SK-N-SH (cell line): ENCODE results near the gene ADGB. TPM values are rescaled to one million over a fixed set of nuclear protein-coding genes. Genes with fewer than 3 reads are reported as not detected.

ENCODE experiments used
- CTCF ChIA-PET: fragments of 300-600, 350-600 bp; formaldehyde crosslinking; extraction: SDS; loops from one replicate; lab custom pipeline; 2021; lab: Yijun Ruan, JAX
- POLR2A ChIA-PET: fragments of 350-600 bp; sonication (Branson Sonifier 250); formaldehyde crosslinking; extraction: SDS; loops from one replicate; lab custom pipeline; 2020; ENCODE audit warnings: antibody characterized with exemption, inconsistent platforms; lab: Yijun Ruan, JAX
- DNase-seq: peaks from one replicate; pipeline ENCODE4 v3.0.0; 2012
- H2AFZ ChIP-seq: fragments of 200-600 bp; sonication (generic); 2 replicates; pipeline ENCODE4 v1.8.1; 2016; ENCODE audit warnings: antibody characterized with exemption, mild to moderate bottlenecking, low read depth
- H3F3A ChIP-seq: fragments of 200-600 bp; sonication (generic); replicated peaks from 2 replicates; pipeline ENCODE3; 2016; ENCODE audit warnings: antibody characterized with exemption, mild to moderate bottlenecking; ENCODE audit not compliant: insufficient read depth
- H3K27ac ChIP-seq, 2 experiments: fragments of 200-500 bp in 1 of 2; fragments of 200-600 bp in 1 of 2; sonication (Bioruptor generic) in 1 of 2; sonication (generic), shearing (Covaris generic) in 1 of 2; 2 replicates each; pipeline versions ENCODE4 v1.5.1 to v1.6.1; 2014 to 2016; ENCODE audit warnings: low read depth in 2 of 2, inconsistent platforms in 1 of 2, low read length in 1 of 2, mild to moderate bottlenecking in 1 of 2, mixed read lengths in 1 of 2
- H3K27me3 ChIP-seq: fragments of 200-600 bp; sonication (generic), shearing (Covaris generic); 2 replicates; pipeline ENCODE4 v1.6.1; 2016; ENCODE audit warnings: mixed run types; ENCODE audit not compliant: insufficient read depth
- H3K36me3 ChIP-seq, 2 experiments: fragments of 200-500 bp in 1 of 2; fragments of 200-600 bp in 1 of 2; sonication (Bioruptor generic) in 1 of 2; sonication (generic) in 1 of 2; replicated peaks in 1 of 2; 2 replicates each; pipeline versions ENCODE3 to v1.5.1; 2014 to 2016; ENCODE audit warnings: low read length in 1 of 2, mild to moderate bottlenecking in 1 of 2; ENCODE audit not compliant: insufficient read depth in 2 of 2, control insufficient read depth in 1 of 2
- H3K4me1 ChIP-seq, 2 experiments: fragments of 200-500 bp in 1 of 2; fragments of 200-600 bp in 1 of 2; sonication (Bioruptor generic) in 1 of 2; sonication (generic), shearing (Covaris generic) in 1 of 2; 2 replicates each; pipeline versions ENCODE4 v1.5.1 to v1.6.1; 2014 to 2016; ENCODE audit warnings: low read depth in 1 of 2, low read length in 1 of 2, mixed run types in 1 of 2; ENCODE audit not compliant: insufficient read depth in 2 of 2, control insufficient read depth in 1 of 2
- H3K4me2 ChIP-seq: fragments of 200-600 bp; sonication (generic), shearing (Covaris generic); 2 replicates; pipeline ENCODE4 v1.6.1; 2017; ENCODE audit warnings: mixed run types
- H3K4me3 ChIP-seq, 2 experiments: fragments of 200-500 bp in 1 of 2; fragments of 200-600 bp in 1 of 2; sonication (Bioruptor generic) in 1 of 2; sonication (generic), shearing (Covaris generic) in 1 of 2; 2 replicates each; pipeline versions ENCODE4 v1.5.1 to v1.8.1; 2014 to 2016; ENCODE audit warnings: low read depth in 2 of 2, inconsistent platforms in 1 of 2, low read length in 1 of 2, mild to moderate bottlenecking in 1 of 2, mixed read lengths in 1 of 2, moderate library complexity in 1 of 2
- H3K79me2 ChIP-seq: fragments of 200-600 bp; sonication (generic); 2 replicates; pipeline ENCODE4 v1.8.1; 2017; ENCODE audit warnings: mild to moderate bottlenecking; ENCODE audit not compliant: insufficient read depth
- H3K9ac ChIP-seq: fragments of 200-600 bp; sonication (generic); 2 replicates; pipeline ENCODE4 v1.6.1; 2017; ENCODE audit warnings: mixed run types
- H3K9me2 ChIP-seq: fragments of 200-600 bp; sonication (generic); 2 replicates; pipeline ENCODE4 v1.6.1; 2017; ENCODE audit warnings: mixed run types
- H3K9me3 ChIP-seq: fragments of 200-600 bp; sonication (generic); 2 replicates; pipeline ENCODE4 v1.6.1; 2017; ENCODE audit warnings: mixed run types, mild to moderate bottlenecking, moderate library complexity
- H4K20me1 ChIP-seq: fragments of 200-600 bp; sonication (generic); 2 replicates; pipeline ENCODE4 v1.6.1; 2017; ENCODE audit warnings: mild to moderate bottlenecking, mixed run types; ENCODE audit not compliant: insufficient read depth
- CHD2 ChIP-seq: fragments of 150-350 bp; IDR thresholded peaks from 2 replicates; pipeline ENCODE4 v1.6.1; 2018; ENCODE audit warnings: low read length; ENCODE audit not compliant: partially characterized antibody
- FOXM1 ChIP-seq: IDR thresholded peaks from 2 replicates; pipeline ENCODE4 v1.4.0; 2012; ENCODE audit warnings: low read depth, mild to moderate bottlenecking
- GABPA ChIP-seq: IDR thresholded peaks from 2 replicates; pipeline ENCODE4 v1.4.0; 2012; ENCODE audit warnings: low read depth, mild to moderate bottlenecking
- JUND ChIP-seq: IDR thresholded peaks from 2 replicates; pipeline ENCODE4 v1.4.0; 2012
- MXI1 ChIP-seq: IDR thresholded peaks from 2 replicates; pipeline ENCODE4 v1.6.1; 2012; ENCODE audit warnings: mild to moderate bottlenecking, low read depth, low read length, improper control_type of control experiment
- NRF1 ChIP-seq: IDR thresholded peaks from 2 replicates; pipeline ENCODE4 v1.6.1; 2012; ENCODE audit warnings: low read depth, mild to moderate bottlenecking, low read length
- RFX5 ChIP-seq: IDR thresholded peaks from 2 replicates; pipeline ENCODE4 v1.6.1; 2012; ENCODE audit warnings: mild to moderate bottlenecking, improper control_type of control experiment, low read length
- RXRA ChIP-seq: IDR thresholded peaks from 2 replicates; pipeline ENCODE4 v1.4.0; 2012; ENCODE audit warnings: low read depth, mild to moderate bottlenecking, borderline replicate concordance
- SIN3A ChIP-seq: IDR thresholded peaks from 2 replicates; pipeline ENCODE4 v1.6.1; 2012; ENCODE audit warnings: low read depth, mild to moderate bottlenecking, low read length, moderate library complexity, borderline replicate concordance
- SMC3 ChIP-seq: IDR thresholded peaks from 2 replicates; pipeline ENCODE4 v1.6.1; 2012; ENCODE audit warnings: low read depth, low read length, improper control_type of control experiment
- TAF1 ChIP-seq: IDR thresholded peaks from 2 replicates; pipeline ENCODE4 v1.6.1; 2012; ENCODE audit warnings: low read depth, mild to moderate bottlenecking, low read length, moderate library complexity, borderline replicate concordance
- TCF12 ChIP-seq: IDR thresholded peaks from 2 replicates; pipeline ENCODE4 v1.4.0; 2012
- TEAD4 ChIP-seq: IDR thresholded peaks from 2 replicates; pipeline ENCODE4 v1.4.0; 2012; ENCODE audit warnings: mild to moderate bottlenecking, borderline replicate concordance; ENCODE audit not compliant: insufficient read depth
- YY1 ChIP-seq: IDR thresholded peaks from 2 replicates; pipeline ENCODE4 v1.4.0; 2012; ENCODE audit warnings: low read depth, mild to moderate bottlenecking
- WGBS: methylation state at CpG from one replicate; pipeline ENCODE4 v1.1.6; 2017; ENCODE audit warnings: low lambda C conversion rate; 5-methylcytosine and 5-hydroxymethylcytosine counted together
- polyA plus RNA-seq, 3 experiments: library from polyadenylated mRNA; depleted of rRNA; stranded (reverse); fragments of >200 nt; gene quantifications; 2 replicates each; pipeline ENCODE4 v1.2.3, GENCODE V29; 2012
- TF ChIP-seq, protein P1 (sequence below): IDR thresholded peaks from 2 replicates; pipeline ENCODE4 v1.4.0; 2012; ENCODE audit warnings: low read depth, borderline replicate concordance
- TF ChIP-seq, protein P2 (sequence below): IDR thresholded peaks from 2 replicates; pipeline ENCODE4 v1.4.0; 2012; ENCODE audit warnings: low read depth
- TF ChIP-seq, protein P3 (sequence below): fragments of 150-350 bp; IDR thresholded peaks from 2 replicates; pipeline ENCODE4 v1.6.1; 2017; ENCODE audit warnings: antibody characterized with exemption, low read length, low read depth, borderline replicate concordance
- TF ChIP-seq, protein P4 (sequence below): IDR thresholded peaks from 2 replicates; pipeline ENCODE4 v1.4.0; 2012; ENCODE audit warnings: low read depth, borderline replicate concordance

Gene ADGB
- polyA plus RNA-seq, 1 of the 3 experiments (the other 2 are of a cell fraction): not detected

DNA sequence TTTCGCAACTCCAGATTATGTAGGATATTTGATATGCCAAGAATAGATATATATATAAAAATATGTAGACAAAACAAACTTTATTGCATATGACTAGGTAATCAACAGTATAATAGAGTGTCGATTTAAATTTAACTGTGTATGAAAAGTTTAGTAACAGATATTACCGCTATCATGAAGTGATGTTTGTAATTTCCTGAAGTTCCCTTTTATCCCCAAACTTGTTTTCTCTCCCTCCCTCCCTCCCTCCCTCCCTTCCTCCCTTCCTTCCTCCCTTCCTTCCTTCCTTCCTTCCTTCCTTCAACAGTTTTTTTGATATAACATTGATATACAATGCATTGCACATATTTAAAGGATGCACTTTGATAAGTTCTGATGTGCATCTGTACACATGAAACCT lies 15.2 kb downstream of the ADGB start:
- 76% methylated on average over 3 of the region's 3 CpGs for WGBS
- POLR2A ChIA-PET: no interaction called here
- Histone ChIP-seq H3K36me3 (no peaks in the 10 kb centered on the region), H3K27ac (no peak overlapping the region), H2AFZ (no peak overlapping the region), H3K4me2 (no peak overlapping the region), H4K20me1 (no peaks in the 10 kb centered on the region), H3K79me2 (no peaks in the 10 kb centered on the region), H3K27me3 (no peaks in the 10 kb centered on the region), H3K4me3 (no peak overlapping the region), H3K4me1 (no peaks in the 10 kb centered on the region), H3K9me2 (no peaks in the 10 kb centered on the region), H3K9me3 (no peaks in the 10 kb centered on the region), H3F3A (no peaks in the 10 kb centered on the region), H3K9ac (no peak overlapping the region)
- no peak for DNase-seq
- TF ChIP-seq, protein P1, sequence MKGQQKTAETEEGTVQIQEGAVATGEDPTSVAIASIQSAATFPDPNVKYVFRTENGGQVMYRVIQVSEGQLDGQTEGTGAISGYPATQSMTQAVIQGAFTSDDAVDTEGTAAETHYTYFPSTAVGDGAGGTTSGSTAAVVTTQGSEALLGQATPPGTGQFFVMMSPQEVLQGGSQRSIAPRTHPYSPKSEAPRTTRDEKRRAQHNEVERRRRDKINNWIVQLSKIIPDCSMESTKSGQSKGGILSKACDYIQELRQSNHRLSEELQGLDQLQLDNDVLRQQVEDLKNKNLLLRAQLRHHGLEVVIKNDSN: no peak
- TF ChIP-seq SIN3A: no peak
- TF ChIP-seq FOXM1: no peak
- no peak for TF ChIP-seq TCF12
- TF ChIP-seq YY1: no peak
- TF ChIP-seq, protein P2, sequence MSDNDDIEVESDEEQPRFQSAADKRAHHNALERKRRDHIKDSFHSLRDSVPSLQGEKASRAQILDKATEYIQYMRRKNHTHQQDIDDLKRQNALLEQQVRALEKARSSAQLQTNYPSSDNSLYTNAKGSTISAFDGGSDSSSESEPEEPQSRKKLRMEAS: no peak
- TF ChIP-seq RFX5: no peak
- no peak for TF ChIP-seq TAF1
- TF ChIP-seq, protein P3, sequence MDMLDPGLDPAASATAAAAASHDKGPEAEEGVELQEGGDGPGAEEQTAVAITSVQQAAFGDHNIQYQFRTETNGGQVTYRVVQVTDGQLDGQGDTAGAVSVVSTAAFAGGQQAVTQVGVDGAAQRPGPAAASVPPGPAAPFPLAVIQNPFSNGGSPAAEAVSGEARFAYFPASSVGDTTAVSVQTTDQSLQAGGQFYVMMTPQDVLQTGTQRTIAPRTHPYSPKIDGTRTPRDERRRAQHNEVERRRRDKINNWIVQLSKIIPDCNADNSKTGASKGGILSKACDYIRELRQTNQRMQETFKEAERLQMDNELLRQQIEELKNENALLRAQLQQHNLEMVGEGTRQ: no peak
- TF ChIP-seq JUND: no peak
- no peak for TF ChIP-seq NRF1
- TF ChIP-seq CHD2: no peak
- TF ChIP-seq RXRA: no peak
- TF ChIP-seq, protein P4, sequence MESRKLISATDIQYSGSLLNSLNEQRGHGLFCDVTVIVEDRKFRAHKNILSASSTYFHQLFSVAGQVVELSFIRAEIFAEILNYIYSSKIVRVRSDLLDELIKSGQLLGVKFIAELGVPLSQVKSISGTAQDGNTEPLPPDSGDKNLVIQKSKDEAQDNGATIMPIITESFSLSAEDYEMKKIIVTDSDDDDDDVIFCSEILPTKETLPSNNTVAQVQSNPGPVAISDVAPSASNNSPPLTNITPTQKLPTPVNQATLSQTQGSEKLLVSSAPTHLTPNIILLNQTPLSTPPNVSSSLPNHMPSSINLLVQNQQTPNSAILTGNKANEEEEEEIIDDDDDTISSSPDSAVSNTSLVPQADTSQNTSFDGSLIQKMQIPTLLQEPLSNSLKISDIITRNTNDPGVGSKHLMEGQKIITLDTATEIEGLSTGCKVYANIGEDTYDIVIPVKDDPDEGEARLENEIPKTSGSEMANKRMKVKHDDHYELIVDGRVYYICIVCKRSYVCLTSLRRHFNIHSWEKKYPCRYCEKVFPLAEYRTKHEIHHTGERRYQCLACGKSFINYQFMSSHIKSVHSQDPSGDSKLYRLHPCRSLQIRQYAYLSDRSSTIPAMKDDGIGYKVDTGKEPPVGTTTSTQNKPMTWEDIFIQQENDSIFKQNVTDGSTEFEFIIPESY: no peak
- no peak for TF ChIP-seq GABPA
- TF ChIP-seq MXI1: no peak
- TF ChIP-seq SMC3: no peak
- no peak for TF ChIP-seq TEAD4
- CTCF ChIA-PET: no interaction called here
